GM10847 (cell line): ENCODE data around the gene ANKRD11.

Source experiments
- POLR2A ChIP-seq: IDR thresholded peaks from 2 replicates; pipeline ENCODE4 v1.6.1; 2011; ENCODE audit not compliant: insufficient read length; ENCODE audit errors: extremely low read depth

ANKRD11 gene

GRCh38 chr16:89426736-89427530 is 63.4 kb downstream of the ANKRD11 start:
- TF ChIP-seq POLR2A: no peak

DNA sequence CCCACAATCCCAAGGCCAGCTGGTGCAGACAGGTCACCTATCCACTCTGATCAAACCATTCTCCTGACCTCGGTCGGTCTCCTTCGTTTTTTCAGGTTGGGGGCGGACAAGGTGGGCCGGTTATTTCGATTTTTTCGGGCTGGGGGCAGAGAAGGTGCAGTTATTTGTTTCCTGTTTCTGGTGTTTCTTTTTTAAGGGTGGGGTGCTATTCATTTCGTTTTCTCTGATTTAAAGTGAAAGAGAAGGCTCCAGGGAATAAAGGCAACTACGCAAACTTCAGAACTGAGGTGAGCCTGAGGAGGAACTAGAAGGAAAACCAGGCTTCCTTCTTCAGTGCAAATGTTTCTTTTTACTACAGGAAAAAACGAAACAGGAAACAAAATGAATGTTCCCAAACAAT is 64.8 kb downstream of the ANKRD11 start:
- no peak for TF ChIP-seq POLR2A

- TF ChIP-seq POLR2A: no peak
These were observed 66.6 kb downstream of the ANKRD11 start for GRCh38 chr16:89423681-89424260.

DNA sequence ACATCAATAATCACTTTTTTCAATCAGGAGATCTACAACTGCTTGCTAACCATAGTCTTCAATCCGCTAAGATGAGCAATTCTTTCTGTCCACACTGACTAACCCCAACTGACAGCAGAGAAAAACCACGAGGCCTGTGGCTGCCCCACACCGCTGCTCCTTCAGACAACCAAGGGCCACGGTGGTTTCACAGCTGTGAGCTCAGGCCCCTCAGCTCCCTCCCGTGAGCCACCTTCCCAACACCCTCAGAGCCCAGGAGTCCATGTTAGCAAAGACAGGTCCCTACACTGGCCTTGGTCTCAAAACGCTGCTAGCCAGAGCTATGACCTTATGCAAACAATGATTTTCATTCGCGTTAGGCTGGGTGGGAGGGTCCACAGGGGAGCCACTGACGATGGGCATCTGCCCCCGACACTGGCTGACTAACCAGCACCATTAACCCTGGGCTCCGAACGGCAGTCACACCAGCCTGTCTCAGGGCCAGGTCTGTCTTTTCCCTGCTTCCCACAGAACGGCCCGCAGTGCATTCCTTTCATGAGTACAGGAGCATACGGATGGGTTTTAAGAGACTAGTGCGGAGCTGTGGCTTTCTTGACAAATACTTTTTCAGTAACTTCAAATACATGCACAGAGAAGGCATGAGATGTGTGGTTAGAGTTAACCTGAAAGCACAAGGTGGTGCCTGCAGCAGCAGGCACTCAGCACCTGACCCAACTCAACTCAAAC is 67.3 kb downstream of the ANKRD11 start:
- TF ChIP-seq POLR2A: no peak

DNA sequence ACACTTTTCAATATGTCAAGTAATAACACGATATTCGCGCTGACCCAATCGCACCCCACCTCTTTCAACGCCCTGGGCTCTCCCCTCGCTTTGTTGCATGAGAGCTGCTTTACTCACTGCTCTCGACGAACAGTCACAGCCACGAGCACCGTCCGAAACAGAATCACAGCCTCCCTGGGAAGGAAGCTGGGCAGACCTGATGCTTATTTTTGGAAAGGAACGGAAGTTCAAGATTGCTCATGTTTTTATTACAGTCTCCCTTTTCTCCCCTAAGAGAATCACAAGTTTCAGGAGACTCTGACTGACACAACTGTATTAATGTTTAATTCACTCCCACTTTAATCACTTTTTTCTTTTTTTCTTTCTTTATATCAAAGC is 67.8 kb downstream of the ANKRD11 start:
- TF ChIP-seq POLR2A: no peak

DNA sequence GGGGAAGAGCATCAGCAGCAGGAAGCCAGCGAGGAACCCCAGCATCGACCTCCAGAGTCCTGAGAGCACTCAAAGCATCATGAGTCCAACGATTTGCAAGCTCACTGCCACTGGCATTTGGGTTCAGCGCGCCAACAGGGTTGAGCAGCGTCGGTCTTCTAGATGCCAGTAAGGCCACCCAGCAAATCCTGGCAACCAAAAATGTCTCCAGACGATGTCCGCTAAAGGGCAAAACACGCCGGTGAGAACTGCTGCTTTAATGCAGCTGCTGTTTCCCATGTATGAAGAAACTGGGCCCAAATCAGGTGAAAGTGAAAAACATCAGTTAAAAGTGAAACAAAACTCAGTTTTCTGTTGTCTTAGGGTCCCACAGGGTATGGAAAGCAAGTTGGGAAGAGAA is 70.2 kb downstream of the ANKRD11 start:
- TF ChIP-seq POLR2A: no peak

GRCh38 chr16:89418352-89418751 is 72.0 kb downstream of the ANKRD11 start:
- no peak for TF ChIP-seq POLR2A

- no peak for TF ChIP-seq POLR2A
These were observed 73.0 kb downstream of the ANKRD11 start for GRCh38 chr16:89417352-89417751.

DNA sequence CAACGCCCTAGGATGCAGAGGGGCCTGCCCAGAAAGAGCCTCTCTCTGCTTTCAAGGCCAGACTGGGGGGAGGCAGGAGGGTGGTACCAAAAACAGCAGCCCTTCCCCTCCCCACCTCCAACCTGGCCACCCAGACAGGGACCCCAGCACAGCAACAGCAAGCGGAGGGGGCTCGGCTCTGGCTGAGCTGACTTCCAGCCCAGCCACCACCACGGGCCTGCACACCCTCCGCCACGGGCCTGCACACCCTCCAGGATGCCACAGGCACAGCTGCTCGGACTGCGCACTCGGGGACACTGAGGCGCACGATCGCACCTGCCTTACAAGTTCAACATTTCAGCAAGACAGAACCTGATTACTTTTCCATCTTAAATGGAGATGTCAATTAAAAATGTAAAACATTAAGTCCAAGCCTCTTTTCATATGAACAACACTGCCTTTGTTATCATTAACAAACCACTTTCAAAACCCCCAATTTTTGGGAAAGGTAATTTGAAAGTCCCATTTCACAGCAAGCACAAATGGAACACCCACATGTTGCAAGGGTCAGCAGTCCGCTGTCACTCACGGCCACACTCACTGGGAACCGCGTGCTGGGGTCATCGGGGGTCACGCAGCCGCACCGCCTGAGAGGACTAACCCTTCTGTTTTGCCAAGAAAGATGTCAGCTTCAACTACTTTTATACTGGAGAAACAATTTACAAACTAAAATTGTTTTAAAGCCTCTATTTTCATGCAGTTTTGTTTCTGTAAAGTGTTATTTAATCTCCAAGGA is 76.4 kb downstream of the ANKRD11 start:
- no peak for TF ChIP-seq POLR2A

DNA sequence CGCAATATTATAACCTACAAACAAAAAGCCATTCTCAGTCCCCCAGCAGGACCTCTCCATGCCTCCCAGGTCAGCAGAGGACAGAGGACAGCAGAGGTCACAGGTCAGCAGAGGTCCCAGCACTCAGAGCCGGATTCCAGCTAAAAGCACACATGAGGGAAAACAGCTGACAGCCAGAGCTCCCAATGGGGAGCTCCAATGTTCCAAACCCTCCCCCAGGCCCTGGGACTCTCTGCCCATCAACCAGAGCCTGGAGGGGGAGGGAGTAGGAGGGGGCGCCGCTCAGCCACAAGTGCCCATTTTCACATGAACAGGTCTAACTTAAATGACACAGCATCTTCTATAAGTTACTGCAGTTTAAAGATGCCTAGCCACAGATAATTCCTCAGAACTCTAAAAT is 77.5 kb downstream of the ANKRD11 start:
- no peak for TF ChIP-seq POLR2A

GRCh38 chr16:89411335-89411850 is 79.0 kb downstream of the ANKRD11 start:
- no peak for TF ChIP-seq POLR2A

DNA sequence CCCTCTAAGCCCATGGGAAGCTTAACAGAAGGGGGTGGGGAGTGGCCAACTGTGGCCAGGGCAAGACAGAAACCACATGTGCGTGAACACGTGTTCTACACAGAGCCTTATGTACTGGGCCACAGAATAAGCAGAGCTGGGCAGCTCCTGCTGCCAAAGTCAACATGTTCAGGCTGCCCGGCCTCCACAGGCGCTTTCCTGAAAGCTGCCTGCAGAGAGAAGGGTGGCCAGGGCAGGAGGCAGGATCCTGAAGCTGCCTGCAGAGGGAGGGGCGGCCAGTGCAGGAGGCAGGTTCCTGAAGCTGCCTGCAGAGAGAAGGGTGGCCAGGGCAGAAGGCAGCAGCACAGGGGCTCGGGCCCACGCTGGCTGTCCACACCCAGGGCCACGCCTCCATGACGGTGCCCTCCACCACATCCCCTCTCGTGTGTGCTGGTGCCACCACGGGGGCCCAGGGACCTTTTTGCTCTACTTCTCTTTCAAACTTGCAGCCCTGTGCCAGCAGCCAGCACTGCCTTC is 79.5 kb downstream of the ANKRD11 start:
- TF ChIP-seq POLR2A: no peak

DNA sequence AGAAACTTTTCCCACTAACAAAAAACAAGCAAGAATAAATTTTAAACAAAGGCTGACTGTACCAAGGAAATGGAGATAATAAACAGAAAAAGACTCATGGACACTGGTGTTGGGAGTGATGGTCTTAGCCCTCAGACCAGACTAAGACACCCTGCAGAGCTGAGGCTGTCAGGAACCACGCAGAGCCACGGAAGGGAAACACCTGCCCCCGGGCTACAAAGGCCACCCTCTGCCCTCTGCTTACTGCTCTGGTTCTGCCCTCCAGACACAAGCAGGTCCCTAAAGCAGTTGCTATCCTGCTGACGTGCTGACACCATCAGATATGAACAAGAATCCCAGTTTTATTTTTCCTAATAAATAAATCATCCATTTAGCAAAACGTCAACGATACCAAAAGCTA is 80.0 kb downstream of the ANKRD11 start:
- no peak for TF ChIP-seq POLR2A

GRCh38 chr16:89409161-89409711 is 81.1 kb downstream of the ANKRD11 start:
- TF ChIP-seq POLR2A: no peak

GRCh38 chr16:89408315-89408714 is 82.0 kb downstream of the ANKRD11 start:
- TF ChIP-seq POLR2A: no peak
